HG03175 (cell line): ENCODE data around the gene USP35.
"Not testable (repeated sequence)": the region's sequence is repeated elsewhere in the genome, so short reads cannot be mapped to it uniquely, and the experiment has no call there.

Experiments
- ATAC-seq: cut with Tn5 transposase; IDR thresholded peaks from one replicate; pipeline ENCODE4 v1.9.1; 2021; ENCODE audit warnings: mild to moderate bottlenecking, moderate library complexity; ENCODE audit not compliant: unreplicated experiment

Gene USP35

GRCh38 chr11:78230161-78230877 is 41.6 kb downstream of the USP35 start:
- no peak for ATAC-seq

DNA sequence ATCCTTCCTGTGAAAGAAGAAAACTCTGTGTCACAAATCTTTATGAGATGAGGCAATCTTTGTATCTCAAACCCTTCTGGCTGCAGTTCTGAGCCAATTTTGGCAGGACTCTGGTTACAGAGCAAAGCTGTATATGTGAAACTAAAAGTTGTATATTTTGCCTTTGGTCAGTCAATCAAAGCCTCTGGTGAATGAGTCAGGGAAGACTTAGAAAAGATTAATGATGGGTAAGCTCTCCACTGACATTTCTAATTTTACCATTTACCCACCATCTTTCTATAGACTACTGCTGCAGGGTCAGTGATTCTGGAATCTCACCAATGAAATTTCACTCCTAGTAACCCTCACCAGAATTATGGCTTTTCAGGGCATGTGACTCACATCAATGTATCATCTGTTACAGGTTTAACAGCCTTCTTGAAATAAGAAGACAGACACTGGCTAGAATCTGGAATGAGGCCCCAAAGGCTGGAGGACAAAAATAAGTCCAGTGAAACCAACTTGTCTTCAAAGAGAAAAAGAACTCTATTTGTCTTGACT is 43.3 kb downstream of the USP35 start:
- no peak for ATAC-seq

GRCh38 chr11:78233046-78233445 is 44.3 kb downstream of the USP35 start:
- not testable (repeated sequence) for ATAC-seq

- no peak for ATAC-seq
These were observed 45.3 kb downstream of the USP35 start for GRCh38 chr11:78234006-78234405.

DNA sequence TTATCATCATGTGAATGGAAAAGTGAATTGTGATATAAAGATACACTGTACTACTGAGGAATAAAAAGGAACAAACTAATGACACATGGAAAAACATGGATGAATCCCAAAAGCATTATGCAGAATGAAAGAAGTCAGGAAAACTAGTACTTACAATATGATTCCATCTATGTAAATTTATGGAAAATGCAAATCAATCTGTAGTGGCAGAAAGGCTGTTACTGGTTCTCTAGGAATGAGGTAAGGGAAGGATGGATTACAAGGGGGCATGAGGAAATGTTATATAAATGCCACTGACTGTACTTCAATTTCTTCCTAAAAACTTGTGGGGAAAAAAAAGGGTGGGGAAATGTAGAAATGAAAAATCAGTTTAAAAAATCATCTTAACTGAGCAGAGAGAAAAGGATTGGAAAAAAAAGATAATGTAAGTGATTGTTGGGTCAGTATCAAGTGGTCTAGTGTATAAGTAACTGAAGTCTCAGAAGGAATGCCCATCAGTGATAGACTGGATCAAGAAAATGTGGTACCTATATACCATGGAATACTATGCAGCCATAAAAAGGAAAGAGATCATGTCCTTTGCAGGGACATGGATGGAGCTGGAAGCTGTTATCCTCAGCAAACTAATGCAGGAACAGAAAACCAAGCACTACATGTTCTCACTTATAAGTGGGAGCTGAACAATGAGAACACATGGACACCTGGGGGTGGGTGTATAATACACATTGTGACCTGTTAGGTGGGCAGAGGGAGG is 48.8 kb downstream of the USP35 start:
- no peak for ATAC-seq

DNA sequence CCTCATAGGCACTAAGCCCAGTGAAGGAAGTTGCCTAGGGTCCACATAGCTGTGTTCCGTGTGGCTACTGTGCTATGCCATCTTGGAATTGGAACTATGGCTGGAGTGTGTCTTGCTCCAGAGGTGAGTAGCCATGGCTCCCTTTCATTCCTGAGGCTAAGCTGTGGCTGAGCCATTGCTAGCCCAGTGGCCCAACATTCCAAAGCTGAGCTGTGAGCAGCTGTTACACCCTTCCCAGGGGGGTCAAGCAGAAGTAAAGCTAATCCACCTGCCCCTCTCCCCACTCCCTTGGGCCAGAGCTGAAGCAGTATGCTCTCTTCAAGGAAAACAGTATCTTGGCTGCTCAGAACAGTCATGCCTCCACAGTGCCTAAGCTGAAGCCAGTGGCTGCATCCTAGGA is 51.1 kb downstream of the USP35 start:
- no peak for ATAC-seq

- ATAC-seq = no peak
These were observed 52.8 kb downstream of the USP35 start for GRCh38 chr11:78241475-78241874.

GRCh38 chr11:78244080-78244479 is 55.4 kb downstream of the USP35 start:
- no peak for ATAC-seq

- ATAC-seq = no peak
These were observed 56.0 kb downstream of the USP35 start for GRCh38 chr11:78244546-78245255.

- ATAC-seq = no peak
These were observed 59.5 kb downstream of the USP35 start for GRCh38 chr11:78248191-78248590.

DNA sequence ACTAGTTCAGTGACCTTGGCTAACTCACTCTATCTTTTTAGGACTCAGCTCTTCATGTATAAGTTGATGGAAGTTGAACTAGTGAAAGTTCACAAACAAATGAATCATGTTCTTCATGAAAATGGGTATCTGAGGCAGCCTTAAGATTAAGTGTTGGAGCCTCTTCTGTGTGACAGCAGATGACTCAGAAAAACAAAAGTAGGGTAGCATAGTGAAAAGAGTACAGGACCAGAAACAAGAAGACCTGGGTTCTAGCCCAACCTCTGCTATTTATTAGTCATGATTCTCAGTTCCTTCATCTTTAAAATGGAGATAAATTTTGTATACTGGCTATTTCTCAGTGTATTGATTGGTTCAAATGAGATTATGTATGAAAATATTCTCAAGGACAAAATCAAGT is 60.2 kb downstream of the USP35 start:
- no peak for ATAC-seq

- ATAC-seq = no peak
These were observed 61.4 kb downstream of the USP35 start for GRCh38 chr11:78250099-78250498.

DNA sequence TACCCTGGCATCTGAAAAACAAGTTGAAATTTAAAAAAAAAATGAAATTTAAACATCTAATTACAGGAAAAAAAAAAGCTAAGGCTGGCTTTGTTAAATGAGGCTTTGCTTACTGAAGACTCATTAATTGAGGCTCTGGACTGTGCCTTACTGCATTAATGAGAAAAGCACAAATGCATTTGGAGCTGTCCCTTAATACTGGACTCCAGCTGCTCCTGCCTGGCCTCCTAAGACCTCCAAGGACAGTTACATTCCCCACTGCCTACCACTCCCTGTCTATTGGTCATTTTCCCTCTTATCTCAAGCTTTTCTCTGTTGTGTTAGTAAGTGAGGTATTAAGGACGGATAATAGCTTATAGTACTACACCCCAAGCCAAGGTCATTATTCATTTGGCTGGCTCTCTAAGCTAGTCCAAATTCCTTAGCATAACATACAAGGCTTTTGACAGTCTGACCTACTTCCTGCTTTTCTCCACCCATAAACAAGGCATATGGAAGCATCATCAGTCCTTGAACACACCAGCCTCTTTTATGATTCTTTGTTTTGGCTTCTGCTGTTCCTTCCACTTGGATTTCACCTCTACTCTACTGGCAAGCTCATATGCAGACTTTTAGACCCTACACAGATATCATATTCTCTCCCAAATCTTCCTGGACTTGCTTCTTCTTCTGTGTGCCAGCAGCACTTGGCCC is 62.5 kb downstream of the USP35 start:
- no peak for ATAC-seq

- ATAC-seq = no peak
These were observed 65.1 kb downstream of the USP35 start for GRCh38 chr11:78253797-78254196.

GRCh38 chr11:78254268-78254667 is 65.5 kb downstream of the USP35 start:
- no peak for ATAC-seq

- ATAC-seq = no peak
These were observed 67.2 kb downstream of the USP35 start for GRCh38 chr11:78255919-78256318.

GRCh38 chr11:78256962-78257361 is 68.2 kb downstream of the USP35 start:
- no peak for ATAC-seq

DNA sequence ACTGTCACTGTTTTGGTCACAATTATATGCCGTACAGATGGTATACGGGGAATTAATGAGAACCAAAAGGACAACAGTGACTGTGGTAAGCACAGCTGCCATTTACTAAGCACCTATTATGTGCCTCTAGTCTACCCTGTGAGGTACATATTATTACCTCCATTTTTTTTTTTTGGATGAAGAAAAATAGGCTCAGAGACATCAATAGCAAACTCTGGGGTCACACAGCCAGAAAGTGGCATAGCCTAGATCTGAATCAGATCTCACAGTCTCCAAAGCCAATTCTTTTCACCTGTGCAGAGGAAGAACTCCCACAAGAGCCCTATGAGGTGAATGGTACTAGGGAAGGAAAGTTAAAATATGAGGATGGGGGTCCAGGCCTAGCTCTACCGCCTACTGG is 68.9 kb downstream of the USP35 start:
- ATAC-seq = no peak

- ATAC-seq = no peak
These were observed 71.2 kb downstream of the USP35 start for GRCh38 chr11:78259777-78260487.

DNA sequence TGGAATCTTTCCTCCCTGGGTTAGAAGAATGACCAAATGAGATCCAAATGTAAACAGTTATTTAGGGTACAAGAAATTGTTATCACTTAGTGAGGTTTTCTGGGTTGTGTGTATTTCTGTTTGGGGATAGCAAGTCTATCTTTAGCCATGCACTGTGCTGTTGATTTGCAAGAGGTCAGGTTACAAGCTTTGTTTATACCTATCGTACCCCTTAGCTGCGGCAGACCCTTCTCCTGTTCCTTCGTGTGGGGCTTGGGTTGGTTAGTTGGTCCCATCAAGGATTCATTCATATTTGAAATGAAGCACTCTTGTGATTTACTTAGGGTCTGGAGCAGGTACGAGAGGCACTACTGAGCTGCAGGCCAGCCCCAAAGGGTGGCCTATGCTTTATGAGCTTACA is 72.6 kb downstream of the USP35 start:
- ATAC-seq = no peak
